CD1c-positive myeloid dendritic cell (primary cell): ENCODE data around the gene HHATL.

Experiments used
- DNase-seq: peaks from one replicate; pipeline ENCODE4 v3.0.0-alpha.2; 2016; ENCODE audit errors: extremely low spot score

HHATL gene

DNA sequence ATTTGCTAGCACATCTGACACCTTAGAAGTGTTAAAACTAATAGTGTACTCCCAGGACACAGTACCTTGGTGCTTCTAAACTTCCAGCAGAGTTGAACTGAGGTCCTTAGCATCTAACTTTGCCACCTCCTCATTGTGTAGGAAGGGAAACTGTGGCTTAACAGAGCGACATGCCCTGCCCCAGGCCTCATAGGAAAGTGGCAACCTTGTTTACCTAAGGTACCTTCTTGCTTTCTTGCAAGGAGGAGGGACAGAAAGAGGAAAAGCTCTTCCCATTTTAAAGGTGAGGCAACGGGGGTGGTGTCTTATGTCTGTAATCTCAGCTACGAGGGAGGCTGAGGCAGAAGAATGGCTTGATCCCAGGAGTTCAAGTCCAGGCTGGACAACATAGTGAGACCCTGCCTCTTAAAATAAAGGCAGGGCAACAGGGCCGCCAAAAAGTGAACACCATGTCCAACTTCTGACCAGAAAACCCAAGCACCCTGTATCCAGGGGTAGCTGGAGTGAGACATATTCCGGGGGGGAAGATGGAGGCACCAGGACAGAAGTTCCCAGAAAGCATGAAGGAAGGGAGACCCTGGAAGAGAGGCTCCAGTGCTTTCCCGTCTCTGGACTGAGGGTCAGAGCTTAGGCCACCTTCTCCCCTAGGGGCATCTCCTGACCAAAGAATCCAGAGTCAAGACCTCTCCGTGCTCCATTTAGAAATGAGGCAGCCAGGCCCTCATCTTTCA, 17.8 kb downstream of the HHATL start:
- no peak for DNase-seq

DNA sequence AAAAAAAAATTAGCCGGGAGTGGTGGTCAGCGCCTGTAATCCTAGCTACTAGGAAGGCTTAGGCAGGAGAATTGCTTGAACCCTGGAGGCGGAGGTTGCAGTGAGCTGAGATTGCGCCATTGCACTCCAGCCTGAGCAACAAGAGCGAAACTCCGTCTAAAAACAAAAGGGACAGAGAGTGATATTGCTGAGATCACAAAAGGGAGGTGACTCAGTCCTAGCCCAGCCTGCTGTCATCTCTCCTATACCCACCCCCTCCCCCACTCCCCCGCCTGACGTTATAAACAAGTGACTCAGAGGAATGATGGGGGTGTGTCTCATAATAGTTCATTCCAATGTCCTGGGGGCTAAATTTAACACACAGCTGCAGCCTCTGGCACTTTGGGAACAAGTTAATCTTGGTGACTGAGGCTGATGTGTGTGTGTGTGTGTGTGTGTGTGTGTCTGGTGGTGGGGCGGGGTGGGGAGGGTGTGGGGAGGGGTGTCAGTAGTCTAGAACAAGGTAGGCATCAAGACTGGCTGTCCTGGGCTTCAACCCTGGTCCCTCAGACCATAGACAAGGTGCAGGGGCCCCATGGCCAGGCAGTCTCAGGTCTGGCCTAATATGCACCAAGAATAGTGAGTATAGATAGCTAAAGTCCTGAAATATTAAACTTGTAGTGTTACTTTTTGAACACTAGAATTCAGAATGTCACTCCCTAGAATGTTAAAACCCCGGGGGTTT, 18.6 kb downstream of the HHATL start:
- DNase-seq: peak; percentile 85

DNA sequence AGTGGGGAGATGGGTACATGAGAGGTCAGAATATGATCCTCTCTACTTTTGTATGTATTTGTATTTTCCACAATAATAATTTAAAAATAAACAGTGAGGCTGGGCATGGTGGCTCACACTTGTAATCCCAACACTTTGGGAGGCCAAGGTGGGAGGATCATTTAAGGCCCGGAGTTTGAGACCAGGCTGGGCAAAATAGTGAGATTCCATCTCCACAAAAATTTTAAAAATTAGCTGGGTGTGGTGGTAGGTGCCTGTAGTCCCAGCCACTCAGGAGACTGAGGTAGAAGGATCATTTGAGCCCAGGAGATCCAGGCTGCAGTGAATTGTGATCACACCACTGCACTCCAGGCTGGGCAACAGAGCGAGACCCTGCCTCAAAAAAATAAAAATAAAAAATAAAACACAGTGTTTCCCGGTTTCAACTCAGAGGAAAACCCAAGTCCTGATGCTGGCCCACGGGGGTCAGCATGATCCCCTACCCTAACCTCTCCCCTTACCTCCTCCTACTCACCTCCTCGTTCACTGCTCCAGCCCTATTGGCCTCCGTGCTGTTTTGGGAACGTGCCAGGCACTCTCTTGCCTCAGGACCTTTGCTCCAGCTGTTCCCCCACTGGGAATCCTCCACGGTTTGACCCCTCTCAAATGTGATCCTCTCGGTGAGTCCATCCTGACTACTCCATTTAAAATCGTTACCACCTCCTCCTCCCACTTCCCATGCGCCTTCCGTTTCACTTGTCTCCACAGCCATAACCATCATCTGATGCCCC, 20.1 kb downstream of the HHATL start:
- no peak for DNase-seq

DNA sequence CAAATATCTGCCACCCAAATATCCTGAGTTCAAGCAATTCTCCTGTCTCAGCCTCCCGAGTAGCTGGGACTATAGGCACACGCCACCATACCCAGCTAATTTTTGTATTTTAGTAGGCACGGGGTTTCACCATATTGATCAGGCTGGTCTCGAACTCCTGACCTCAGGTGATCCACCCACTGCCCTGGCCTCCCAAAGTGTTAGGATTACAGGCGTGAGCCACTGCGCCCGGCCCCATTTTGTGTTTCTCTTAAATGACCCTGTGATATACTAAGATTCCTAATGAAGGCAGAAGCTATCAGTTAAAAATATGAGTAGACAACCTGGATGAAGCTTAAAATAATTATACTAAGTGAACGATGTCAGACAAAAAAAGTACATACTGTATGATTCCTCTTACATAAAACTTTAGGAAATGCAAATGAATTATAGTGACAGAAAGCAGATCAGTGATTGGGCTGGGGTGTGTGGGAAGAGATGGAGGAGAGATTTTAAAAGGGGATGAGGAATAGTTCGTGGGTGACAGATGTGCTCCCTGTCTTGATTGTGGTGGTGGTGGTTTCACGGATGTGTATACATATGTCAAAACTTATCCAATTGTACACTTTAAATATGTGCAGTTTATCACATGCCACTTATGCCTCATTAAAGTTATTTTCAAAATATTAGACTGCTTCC, 21.1 kb downstream of the HHATL start:
- DNase-seq: no peak

DNA sequence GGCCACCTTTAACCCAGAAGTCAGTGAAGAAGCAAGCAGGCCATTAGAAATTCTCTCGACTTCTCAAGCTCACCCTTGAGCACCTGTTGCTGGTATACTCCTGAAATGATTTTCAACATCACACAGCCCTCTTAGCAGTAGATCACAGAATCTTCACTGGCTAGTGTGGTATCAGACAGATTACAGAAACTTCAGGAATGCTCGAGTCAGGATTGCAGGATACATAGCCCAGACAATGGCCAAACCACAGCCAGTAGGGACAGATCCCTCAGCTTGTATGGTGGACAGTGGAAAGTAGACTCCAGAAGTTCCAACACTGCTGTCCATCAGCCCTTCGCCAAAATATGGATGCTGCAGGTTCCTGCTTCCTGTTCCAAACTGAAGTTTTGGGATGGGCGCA, 21.8 kb downstream of the HHATL start:
- DNase-seq: no peak

DNA sequence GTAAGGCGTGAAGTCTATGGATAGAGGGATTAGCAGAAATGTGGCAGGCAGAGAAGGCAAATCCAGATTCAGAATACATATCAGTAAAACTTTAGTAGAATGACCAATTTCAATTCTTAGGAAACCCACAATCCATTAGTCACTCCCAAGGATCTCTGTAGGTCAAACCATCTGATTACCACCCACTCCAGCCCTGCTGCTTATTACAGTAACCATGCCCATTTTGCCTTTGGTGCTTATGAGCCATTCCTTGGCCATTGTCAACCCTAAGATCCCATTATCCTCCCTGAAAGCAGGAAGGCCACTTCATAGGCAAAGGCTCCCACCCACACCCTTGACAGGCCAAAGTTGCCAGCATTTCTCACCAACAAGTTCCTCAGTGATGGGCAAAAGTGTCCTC, 22.3 kb downstream of the HHATL start:
- peak; percentile 77 for DNase-seq

DNA sequence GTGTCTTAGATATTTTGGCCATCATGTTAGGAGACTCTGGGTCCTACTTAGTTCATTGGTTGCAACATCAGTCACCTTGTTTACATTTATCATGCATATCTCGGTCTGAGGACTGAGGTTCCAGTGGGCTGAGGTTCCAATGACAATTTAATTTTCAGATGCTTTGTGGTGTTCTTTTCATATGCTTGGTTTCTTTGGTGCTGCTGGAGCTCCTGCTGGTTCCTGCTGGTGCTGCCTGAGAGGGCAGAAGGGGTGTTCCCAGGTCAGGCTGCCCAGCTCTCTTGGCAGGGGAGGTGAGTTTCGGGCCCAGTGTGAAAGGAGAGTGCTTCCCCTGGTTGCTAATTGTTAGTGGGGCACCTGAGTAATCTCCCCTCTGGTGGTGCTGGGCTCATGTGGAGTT, 24.2 kb downstream of the HHATL start:
- no peak for DNase-seq

DNA sequence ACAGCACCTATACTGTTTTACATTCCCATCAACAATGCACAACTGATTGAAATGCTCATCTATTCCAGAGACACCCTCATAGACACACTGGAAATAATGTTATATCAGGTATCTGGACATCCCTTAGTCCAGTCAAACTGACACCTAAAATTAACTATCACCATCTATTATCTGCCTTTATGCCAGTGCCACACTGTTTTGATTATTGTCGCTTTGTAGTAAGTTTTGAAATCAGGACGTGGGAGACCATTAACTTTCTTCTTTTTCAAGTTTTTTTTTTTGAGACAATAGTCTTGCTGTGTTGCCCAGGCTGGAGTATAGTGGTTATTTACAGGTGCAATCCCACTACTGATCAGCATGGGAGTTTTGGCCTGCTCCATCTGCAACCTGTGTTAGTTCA, 26.7 kb downstream of the HHATL start:
- no peak for DNase-seq

DNA sequence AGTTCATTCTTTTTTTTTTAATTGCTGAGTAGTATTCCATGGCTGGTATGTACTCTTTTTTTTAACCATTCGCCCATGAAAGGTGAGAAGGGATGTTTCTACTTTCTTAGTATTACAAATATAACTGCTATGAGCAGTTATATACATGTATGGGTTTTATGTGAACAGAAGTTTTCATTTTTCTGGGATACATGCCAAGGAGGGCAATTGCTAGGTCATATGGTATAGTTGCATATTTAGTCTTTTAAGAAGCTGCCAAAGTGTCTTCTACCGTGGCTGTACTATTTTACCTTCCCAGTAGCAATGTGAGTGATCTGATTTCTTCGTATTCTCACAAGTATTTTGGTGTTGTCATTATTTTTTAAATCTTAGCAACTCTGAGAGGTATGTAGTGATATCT, 28.5 kb downstream of the HHATL start:
- DNase-seq: no peak

DNA sequence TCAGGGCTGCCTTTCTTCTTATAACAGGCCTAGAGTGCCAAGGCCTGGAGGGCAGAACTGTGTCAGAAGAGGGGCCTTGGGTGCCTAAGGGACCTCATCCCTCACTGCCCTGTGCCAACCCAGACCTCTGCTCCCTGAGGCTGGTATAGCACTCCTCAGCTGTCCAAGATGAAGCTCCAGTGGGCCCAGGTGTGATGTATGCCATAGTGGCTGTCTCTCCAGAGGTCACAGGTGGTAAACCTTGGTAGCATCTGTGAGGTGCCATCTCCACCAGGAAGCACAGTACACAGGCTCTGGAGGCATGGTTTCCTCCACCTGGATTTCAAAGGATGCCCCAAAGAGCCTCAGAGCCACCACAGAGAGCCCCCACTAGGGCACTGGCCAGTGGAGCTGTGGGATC, 29.5 kb downstream of the HHATL start:
- no peak for DNase-seq

DNA sequence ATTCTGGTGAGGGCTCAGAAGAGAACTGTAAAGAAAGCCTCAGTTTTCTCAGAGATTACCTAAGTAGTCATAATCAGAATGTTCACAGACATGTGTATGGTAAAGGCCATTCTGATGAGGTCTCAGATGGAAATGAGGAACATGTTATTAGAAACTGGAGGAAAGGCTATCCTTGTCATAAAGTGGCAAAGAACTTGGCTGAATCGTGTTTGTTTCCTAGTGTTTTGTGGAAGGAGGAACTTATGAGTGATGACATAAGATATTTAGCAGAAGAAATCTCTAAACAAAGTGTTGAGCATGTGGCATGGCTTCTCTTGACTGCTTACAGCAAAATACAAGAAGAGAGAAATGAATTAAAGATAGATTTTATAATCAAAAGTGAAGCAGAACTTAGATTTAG, 30.1 kb downstream of the HHATL start:
- DNase-seq: peak; percentile 69

DNA sequence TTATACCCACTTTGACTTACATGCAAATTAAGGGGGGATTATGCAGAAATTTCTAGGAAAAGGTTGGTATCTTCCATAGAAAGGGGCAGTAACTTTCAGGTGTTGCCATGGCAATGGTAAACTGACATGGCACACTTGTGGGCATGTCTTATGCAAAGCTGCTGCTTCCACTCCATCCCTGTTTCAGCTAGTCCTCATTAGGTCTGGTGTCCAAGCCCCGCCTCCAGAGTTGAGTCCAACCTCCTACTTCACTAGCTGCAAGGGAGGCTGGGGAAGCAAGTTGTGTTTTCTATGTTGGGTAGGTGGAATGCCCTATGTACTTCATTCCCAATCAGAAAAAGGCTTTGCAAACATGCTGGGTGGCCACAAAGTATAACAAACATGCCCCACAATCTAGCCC, 31.9 kb downstream of the HHATL start:
- no peak for DNase-seq

DNA sequence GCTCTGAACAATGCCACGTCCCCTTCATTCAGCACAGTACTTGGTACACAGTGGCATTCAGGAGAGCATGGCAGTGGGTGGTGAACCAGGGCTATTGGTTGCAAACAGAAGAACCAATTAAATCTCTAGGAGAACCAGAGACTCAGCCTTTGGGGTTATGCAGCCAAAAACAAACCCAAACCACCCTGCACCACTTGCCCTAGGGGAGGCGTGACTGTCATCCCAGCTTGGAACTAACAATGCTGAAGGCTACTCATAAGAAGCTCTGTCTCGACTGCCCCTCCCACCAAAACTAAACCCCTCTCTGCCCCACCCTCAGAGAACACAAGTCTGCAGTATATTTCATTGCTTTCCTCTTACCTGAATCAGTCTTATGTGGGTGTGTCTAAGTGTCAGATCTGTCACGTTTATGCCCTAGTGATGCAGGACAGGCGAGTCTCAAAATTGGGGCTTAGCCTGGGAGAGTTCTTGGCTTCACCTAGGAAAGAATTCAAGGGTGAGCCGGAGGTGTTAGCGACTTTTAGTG, 32.5 kb downstream of the HHATL start:
- no peak for DNase-seq

DNA sequence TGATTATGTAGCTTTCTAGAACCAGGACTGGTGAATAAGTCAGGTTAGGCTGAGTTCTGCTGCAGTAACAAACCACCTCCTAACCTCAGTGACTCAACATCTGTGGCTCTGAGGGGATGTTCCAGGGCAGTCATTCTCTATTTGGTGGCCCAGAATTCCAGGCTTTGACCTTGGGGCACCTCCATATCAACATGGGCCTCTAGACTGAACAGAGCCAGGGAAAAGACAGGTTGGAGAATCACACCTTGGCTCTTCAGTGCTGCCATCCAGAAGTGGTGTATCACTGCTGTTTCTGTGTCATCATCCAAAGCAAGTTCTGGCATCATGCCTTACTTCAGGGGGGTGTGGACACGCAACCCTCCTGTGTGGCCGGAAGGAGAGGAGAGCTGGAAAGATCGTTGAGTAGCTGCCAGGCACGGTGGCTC, 33.8 kb downstream of the HHATL start:
- DNase-seq: no peak

DNA sequence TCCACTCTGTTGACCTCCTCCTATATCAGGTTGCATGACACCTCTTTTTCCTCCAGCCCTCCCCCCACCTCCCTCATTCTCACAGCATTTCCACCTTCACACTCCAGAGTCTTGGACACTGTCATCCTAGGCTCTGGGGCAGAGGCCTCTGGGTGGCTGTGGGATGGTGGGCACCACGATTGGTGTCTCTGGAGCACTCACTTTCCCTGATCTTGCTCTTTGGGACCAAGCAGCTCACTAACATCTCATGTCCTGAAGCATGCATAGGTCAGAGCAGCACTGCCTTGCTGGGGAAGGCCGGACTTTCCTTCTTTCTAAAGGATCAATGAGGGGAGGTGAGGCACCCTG, 34.2 kb downstream of the HHATL start:
- DNase-seq: no peak

DNA sequence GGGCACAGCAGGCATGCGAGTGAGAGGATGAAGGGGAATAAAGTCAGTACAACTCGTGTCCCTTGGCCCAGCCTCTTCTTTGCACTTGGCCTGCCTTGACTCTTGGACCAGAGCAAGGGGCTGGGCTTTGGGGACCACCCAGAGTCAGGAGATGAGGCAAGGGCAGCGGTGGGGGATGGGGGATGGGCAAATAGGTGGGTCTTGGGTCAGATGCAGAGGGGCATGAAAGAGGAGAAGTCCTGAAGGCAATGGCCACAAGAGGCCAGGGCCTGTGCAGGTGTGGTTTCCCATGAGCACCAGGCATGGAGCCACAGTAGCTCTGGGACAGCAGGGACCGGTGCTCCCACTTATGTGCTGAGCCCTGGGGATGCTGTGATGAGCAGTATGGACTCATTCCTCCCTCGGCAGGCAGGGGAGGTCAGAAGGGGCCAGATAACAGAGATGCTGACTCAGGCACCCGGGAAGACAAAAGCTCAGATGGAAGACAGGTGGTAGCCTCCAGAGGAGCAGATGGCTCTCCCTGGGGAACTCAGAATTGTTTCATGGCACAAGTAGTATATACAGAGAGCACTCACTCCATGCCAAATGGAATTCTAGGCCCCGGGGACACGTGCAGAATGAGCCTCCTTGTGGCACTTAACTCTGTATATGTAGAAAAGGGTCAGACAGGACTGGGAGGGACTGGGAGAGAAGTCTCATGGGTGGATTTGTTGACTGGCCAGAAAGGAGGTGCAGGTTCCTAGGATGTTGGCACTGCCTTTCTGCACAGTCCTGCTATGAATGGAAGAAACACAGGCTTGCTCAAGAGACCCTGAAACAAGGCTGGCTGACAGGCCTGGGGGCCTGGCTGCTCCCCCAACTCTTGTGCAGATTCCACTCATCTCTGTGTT, 34.8 kb downstream of the HHATL start:
- no peak for DNase-seq

DNA sequence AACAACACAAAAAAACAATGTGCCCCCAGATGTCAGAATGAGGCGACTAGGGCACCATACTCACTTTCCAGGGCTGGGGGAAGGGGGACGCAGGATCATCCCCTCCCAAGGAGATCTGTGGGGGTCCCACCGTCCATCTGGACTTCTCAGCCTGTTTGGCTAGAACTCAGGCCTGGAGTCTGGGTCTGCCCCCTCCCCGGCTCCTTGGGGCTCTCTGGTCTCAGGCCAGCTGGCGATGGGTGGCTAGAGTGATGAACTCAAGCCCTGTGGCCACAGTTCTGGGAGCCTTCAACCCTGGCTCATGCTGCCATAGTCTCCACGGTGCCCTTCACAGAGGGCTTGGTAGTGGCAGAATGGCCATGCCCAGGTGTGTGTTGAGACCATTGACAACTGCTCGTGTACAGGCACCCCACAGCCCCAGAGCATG, 35.5 kb downstream of the HHATL start:
- no peak for DNase-seq

DNA sequence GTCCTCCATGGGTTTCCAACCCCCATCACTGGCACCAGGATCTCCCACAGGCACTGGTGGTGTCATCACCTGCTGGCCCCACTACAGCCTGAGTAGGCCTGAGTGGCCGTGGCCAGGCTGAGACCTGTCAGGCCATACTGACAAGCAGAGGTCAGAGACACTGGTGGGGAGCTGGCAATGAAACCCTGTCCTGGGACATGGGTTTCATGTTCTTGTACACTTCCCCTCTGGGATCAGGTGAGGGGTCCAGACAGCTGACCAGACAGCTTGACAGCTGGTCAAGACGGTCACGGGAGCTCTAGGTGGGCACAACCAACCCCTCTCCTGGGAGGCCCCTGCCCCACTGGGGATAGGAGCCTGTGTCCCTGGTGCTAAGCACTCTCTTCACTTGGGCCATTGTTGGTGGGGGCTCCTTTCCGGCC, 36.0 kb downstream of the HHATL start:
- no peak for DNase-seq

DNA sequence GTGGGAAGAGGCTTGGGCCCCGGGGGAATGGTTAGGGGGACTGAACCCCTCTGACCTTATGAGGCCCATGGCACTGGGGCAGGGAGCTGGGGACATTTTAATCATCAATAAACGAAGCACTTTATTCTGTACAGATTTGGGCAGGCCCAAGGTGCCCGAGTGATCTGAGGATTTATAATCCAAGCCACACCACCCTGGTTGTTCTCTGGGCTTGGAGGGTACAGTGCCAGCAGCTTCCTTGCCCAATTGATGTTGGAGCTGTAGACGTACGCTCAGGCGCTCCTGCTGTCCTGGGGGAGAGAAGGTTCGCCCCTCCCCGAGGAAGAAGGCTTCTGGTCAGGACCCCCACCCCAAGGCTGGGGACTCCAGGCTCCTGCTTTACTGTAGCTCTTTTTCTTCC, 36.6 kb downstream of the HHATL start:
- no peak for DNase-seq

DNA sequence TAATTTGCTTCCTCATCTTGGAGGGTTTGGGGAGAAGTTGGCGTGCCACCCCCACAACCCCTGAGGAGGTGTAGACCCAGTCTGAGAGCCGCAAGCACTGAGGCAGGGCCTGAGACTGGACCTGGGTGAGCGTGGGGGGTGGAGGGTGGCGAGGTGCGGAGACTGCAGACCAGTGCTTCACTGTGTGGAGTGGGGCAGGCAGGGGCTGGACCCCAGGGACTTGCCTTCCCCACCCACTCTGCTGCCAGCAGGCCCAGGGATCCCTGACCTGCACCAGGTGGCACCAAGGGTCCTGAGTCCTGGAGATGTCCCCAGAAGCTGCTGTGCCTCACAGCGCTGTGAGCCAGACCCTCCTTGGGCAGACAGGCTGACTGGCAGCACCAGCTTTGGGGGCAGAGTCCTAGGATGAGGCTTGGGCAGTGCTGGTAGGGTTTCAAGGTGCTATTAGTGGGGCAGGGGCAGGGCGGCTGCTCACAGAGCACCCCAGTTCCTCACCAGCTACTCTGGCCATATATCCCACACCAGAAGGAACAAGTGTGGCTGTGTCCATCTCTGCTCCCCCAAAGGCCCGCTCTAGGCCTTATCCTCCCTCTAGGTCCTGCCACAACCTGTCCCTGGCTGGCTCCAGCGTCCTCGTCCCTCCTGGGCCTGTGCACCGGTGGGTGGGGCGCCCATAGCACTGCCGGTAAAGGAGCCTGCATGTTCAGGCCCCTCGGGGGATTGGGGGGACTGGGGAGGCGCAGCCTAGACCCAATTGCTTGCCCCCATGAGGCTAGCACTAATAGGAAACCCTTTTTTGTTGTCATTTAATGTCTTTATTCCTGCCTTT, 37.3 kb downstream of the HHATL start:
- no peak for DNase-seq
